GM12878 (cell line): ENCODE data around the gene PLEKHM3. TPM values are rescaled to one million over a fixed set of nuclear protein-coding genes. Genes with fewer than 3 reads are reported as not detected.

ENCODE experiments used
- ATAC-seq: fragments of 200-7000 bp; cut with Tn5 transposase; 3 replicates; pipeline ENCODE4 v1.9.1; 2020; ENCODE audit warnings: mild to moderate bottlenecking, moderate library complexity
- BruUV-seq: library from RNA; stranded (reverse); fragments of 400-500 nt; replicated peaks from 2 replicates; lab custom pipeline; 2021; lab: Mats Ljungman, UMichigan
- CTCF ChIA-PET: fragments of 300-600 bp; sonication (Branson Sonifier 250); formaldehyde crosslinking; extraction: SDS; loops from one replicate; lab custom pipeline; 2021; ENCODE audit warnings: inconsistent platforms; lab: Yijun Ruan, JAX
- POLR2A ChIA-PET: fragments of 350-600 bp; formaldehyde crosslinking; extraction: SDS; loops from one replicate; lab custom pipeline; 2021; ENCODE audit warnings: inconsistent platforms; lab: Charles Lee
- RAD21 ChIA-PET: fragments of 300-600 bp; sonication (Branson Sonifier 250); formaldehyde crosslinking; loops from one replicate; lab custom pipeline; 2023; ENCODE audit warnings: antibody characterized with exemption; ENCODE audit not compliant: unreplicated experiment; lab: Charles Lee
- SMC1A ChIA-PET: fragments of 300-600 bp; sonication (Branson Sonifier 250); formaldehyde crosslinking; loops from one replicate; lab custom pipeline; 2023; ENCODE audit not compliant: unreplicated experiment, uncharacterized antibody; lab: Charles Lee
- DNase-seq: peaks from one replicate; pipeline ENCODE4 v3.0.0-alpha.2; 2011; ENCODE audit warnings: low read depth, low spot score
- FAIRE-seq: peaks from 3 replicates; lab custom pipeline; 2011; peaks lifted over from hg19 to GRCh38; lab: Jason Lieb, UNC
- H2AFZ ChIP-seq: 2 replicates; pipeline ENCODE4 v1.6.0; 2011; ENCODE audit warnings: low read depth, low read length, control low read depth; ENCODE audit not compliant: control insufficient read depth
- H3K27ac ChIP-seq: 2 replicates; pipeline ENCODE4 v1.5.1; 2011; ENCODE audit warnings: control low read depth; ENCODE audit not compliant: control insufficient read depth, insufficient read depth
- H3K27me3 ChIP-seq, 2 experiments: replicated peaks in 1 of 2; 2 replicates each; pipeline versions ENCODE4 v1.6.0 to v1.6.1; 2011; ENCODE audit warnings: low read length in 1 of 2; ENCODE audit not compliant: control insufficient read depth in 2 of 2, insufficient read depth in 2 of 2
- H3K36me3 ChIP-seq, 2 experiments: 2 replicates each; pipeline ENCODE4 v1.5.1; 2011; ENCODE audit warnings: low read length in 1 of 2; ENCODE audit not compliant: control insufficient read depth in 2 of 2, insufficient read depth in 2 of 2
- H3K4me1 ChIP-seq: 2 replicates; pipeline ENCODE4 v1.6.1; 2011; ENCODE audit warnings: mild to moderate bottlenecking, low read length, moderate library complexity, mixed read lengths; ENCODE audit not compliant: control insufficient read depth, insufficient read depth
- H3K4me2 ChIP-seq: 2 replicates; pipeline ENCODE4 v1.6.0; 2011; ENCODE audit warnings: control low read depth; ENCODE audit not compliant: control insufficient read depth, insufficient read depth
- H3K4me3 ChIP-seq: fragments of 200-600 bp; sonication (generic); 2 replicates; pipeline ENCODE4 v1.5.1; 2016
- H3K79me2 ChIP-seq: 2 replicates; pipeline ENCODE4 v1.6.0; 2011; ENCODE audit warnings: low read length; ENCODE audit not compliant: control insufficient read depth, insufficient read depth
- H3K9ac ChIP-seq: 2 replicates; pipeline ENCODE4 v1.8.0; 2011; ENCODE audit warnings: low read length, control low read depth, mixed read lengths; ENCODE audit not compliant: control insufficient read depth, insufficient read depth
- H3K9me3 ChIP-seq: replicated peaks from 3 replicates; pipeline ENCODE4 v1.5.1; 2011; ENCODE audit warnings: mild to moderate bottlenecking, low read length; ENCODE audit not compliant: control insufficient read depth, insufficient read depth
- H4K20me1 ChIP-seq: 2 replicates; pipeline ENCODE4 v1.6.0; 2011; ENCODE audit not compliant: control insufficient read depth, insufficient read depth
- ZNF592 ChIP-seq: fragments of 450-650 bp; IDR thresholded peaks from 2 replicates; pipeline ENCODE4 v1.6.1; 2017; ENCODE audit warnings: mild to moderate bottlenecking, moderate library complexity
- WGBS: methylation state at CpG from one replicate; pipeline ENCODE4 v1.1.6; 2016; ENCODE audit warnings: low lambda C conversion rate; ENCODE audit not compliant: insufficient replicate concordance, insufficient coverage; ENCODE audit errors: missing lambda C conversion rate; 5-methylcytosine and 5-hydroxymethylcytosine counted together
- in situ Hi-C: fragments of 300-500 bp; cut with MboI; formaldehyde crosslinking; loops from 9 replicates; pipeline ENCODE4 v1.14.3; 2018; ENCODE audit warnings: mixed read lengths
- intact Hi-C: fragments of 100-400 bp; cut with micrococcal nuclease; formaldehyde crosslinking; loops from one replicate; pipeline ENCODE4 v1.14.2; 2022; ENCODE audit not compliant: unreplicated experiment
- polyA plus RNA-seq, 11 experiments: library from polyadenylated mRNA; depleted of rRNA in 4 of 11; unstranded in 6 of 11; stranded (reverse) in 5 of 11; fragments of >200 nt; fragmentation: Nextera tagmentation in 4 of 11; fragmentation: Illumina TruSeq in 1 of 11; extraction: Ambion mirVana in 4 of 11; extraction: Trizol in 1 of 11; gene quantifications; 1 replicate in 1 of 11; 2 replicates in 10 of 11; pipeline versions ENCODE4 v1.2.1 to v1.2.3, GENCODE V29; 2011 to 2016; ENCODE audit warnings: inconsistent platforms in 2 of 11, missing spikeins in 2 of 11, low read depth in 1 of 11
- total RNA-seq, 4 experiments: library from RNA; depleted of rRNA in 3 of 4; stranded (reverse); fragments of >200 nt in 3 of 4; fragmentation: Illumina TruSeq in 1 of 4; extraction: Trizol in 1 of 4; gene quantifications; 2 replicates each; pipeline versions ENCODE4 v1.2.1 to v1.2.3, GENCODE V29; 2013 to 2021

The PLEKHM3 gene
- total and polyA plus RNA-seq, 10 of the 15 experiments (the other 5 are each of a cell fraction or from before 2014, with no cell fraction given): 1.4 to 5.6 (median 3.0) TPM

DNA sequence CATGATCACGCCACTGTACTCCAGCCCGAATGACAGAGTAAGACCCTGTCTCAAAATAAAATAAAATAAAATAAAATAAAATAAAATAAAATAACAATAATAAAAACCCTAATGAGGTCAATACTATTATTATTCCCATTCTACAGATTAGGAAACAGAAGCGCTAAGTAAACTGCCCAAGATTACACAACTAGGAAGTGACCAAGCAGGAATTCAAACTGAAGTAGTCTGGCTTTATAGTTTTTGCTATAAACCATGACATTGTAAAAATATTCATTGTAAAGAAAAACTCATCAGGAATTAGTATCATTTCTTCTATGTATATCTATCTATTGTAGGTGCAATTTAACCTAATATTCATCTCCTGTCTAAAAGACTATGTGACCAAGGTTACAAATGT lies 1.2 kb downstream of the PLEKHM3 start:
- TF ChIP-seq ZNF592: no peak
- WGBS: 84% methylated on average over 3 of the region's 3 CpGs
- peak overlapping the region; percentile 81 for H3K4me2 ChIP-seq
- H3K4me3 ChIP-seq: no peak overlapping the region
- ChIA-PET SMC1A (interaction anchor here (0.7 to 2.2 kb wide), 7 partner anchors 10 to 398 kb away, joined by 3 to 8 read pairs (median 4); no protein-coding TSS in a partner anchor), CTCF (interaction anchor here (1.2 to 1.9 kb wide), 6 partner anchors 10 to 279 kb away, joined by 3 to 8 read pairs (median 5); partner anchors contain the start of gene FZD5), POLR2A (interaction anchor here (0.7 kb wide), 1 partner anchor 239 kb away, joined by 3 read pairs; no protein-coding TSS in a partner anchor), RAD21 (interaction anchor here (1.4 kb wide), 2 partner anchors 9 to 399 kb away, joined by 4 read pairs; partner anchors contain the start of gene METTL21A)
- in situ Hi-C loops (no loop called here), intact Hi-C loops (no loop called here)
- no peak overlapping the region for H3K27ac ChIP-seq
- no peak overlapping the region for H2AFZ ChIP-seq
- ATAC-seq (no peak), DNase-seq (no peak), FAIRE-seq (no peak)
- no peaks in the 10 kb centered on the region for H3K27me3 ChIP-seq
- BruUV-seq: no TSS peak
- H3K79me2 ChIP-seq: peaks cover 4% of the 10 kb centered on the region
- no peaks in the 10 kb centered on the region for H3K36me3 ChIP-seq
- H4K20me1 ChIP-seq: no peaks in the 10 kb centered on the region
- peaks cover 4% of the 10 kb centered on the region for H3K4me1 ChIP-seq
- H3K9ac ChIP-seq: no peak overlapping the region
- H3K9me3 ChIP-seq: no peaks in the 10 kb centered on the region
